NCI-H1105 (cell line): ENCODE measurements around the gene ASPN.

Experiments used
- DNase-seq: peaks from one replicate; lab custom pipeline; 2025; lab: John Stamatoyannopoulos, UW

The ASPN gene

DNA sequence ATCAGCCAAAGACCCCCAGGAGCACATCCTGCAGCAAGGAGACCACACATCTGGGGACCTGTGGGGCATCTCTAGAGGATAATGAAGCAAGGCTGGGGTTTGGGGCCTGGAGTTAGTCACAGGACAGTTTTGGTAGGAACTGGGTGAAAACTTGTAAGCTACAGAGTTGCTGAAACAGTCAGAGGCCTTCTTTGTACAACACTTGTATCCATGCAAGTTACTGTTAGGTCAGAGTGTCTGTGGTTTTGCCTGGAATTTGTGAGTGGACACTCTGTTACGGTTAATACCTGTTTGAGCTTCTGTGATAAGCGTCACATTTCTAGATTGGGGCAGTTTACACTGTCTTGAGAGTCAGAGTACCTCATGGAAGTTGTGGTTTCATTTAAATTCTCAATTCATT lies 22.6 kb upstream of the ASPN start:
- DNase-seq = no peak

DNA sequence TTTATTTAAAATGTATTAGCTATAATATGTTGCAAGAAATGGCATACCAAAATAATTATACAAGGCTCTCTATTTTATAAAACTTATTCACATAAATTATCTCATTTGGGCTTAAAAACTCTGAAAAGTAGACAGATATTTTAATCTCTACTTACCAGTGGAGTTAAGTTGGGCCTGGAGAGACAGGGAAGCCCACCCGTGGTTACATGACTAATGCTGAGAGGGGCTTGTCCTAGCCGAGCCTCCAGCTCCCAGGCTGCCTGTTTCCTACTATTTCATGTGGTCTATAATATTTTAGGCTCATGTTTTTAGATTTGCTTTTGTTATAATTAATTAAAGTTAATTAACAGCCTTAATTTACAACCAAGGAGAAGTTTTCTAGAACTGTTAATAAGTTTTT lies 20.9 kb upstream of the ASPN start:
- no peak for DNase-seq

DNA sequence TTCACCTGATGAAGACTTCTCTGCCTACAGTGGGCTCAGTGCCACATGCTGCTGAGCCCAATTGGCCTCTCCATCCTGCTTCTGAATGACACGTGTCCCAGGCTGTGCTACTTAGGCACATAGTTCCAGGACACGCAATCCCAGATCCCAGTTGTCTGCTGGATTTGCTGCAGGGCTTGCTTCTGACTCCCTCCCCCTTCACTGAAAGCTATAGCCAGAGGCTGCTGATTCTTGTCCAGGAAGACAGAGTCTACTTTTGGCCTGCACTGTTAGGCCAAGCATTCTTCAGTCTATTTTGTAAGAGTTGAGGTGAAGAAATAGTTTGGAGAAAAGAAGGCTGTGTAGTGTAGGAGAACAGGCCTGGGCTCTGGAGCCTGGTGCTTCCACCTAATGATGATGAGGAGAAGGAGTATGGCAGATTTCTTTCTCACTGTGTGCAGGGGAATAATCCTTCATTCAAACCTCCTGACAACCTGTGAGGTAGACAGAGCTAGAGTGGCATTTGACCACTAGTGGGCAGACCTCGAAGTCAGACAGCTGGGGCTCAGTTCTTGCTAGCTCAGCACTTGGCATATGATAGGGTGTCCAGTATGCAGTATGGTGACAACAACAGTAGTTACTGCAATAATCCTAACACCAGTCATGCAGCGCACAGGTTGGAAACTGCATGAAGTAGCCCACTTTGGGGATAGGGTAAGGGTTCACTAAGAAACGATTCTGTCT lies 19.5 kb upstream of the ASPN start:
- no peak for DNase-seq

DNA sequence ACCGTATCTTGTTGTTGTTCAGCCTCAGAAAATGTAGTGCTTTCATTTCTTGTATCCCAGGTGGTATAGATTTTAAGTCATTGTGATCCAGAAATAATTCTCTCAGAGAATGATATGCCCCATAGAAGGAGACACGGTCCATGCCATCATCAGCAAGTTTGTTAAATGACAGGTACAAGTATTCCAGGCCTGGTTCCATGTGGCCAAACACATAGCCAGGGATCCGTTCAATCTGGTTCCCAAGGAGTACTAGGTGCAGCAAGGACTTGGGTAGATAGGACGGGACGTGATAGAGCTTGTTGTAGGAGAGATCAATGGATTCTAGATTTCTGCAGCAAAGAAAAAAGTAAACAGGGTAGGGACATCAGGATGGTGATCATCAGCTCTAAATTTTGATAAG lies 18.4 kb upstream of the ASPN start:
- no peak for DNase-seq

DNA sequence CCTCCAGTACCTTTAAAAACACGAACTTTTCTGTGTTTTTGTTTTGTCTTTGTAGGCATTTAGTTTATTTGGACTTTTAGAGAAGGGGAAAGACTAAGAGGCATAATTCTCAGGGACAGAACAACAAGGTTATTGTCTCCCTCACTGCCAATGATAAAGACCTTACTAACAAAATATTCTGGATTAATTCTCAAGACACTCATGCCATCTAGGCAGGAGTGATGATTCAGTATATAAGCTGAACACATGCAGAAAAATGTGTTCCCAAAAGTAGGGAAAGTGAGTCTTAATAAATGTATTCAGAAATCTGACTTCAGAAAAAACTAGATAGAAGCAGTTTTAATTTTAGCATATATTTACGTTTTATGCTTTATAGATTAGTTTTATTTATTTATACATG lies 17.4 kb upstream of the ASPN start:
- no peak for DNase-seq

DNA sequence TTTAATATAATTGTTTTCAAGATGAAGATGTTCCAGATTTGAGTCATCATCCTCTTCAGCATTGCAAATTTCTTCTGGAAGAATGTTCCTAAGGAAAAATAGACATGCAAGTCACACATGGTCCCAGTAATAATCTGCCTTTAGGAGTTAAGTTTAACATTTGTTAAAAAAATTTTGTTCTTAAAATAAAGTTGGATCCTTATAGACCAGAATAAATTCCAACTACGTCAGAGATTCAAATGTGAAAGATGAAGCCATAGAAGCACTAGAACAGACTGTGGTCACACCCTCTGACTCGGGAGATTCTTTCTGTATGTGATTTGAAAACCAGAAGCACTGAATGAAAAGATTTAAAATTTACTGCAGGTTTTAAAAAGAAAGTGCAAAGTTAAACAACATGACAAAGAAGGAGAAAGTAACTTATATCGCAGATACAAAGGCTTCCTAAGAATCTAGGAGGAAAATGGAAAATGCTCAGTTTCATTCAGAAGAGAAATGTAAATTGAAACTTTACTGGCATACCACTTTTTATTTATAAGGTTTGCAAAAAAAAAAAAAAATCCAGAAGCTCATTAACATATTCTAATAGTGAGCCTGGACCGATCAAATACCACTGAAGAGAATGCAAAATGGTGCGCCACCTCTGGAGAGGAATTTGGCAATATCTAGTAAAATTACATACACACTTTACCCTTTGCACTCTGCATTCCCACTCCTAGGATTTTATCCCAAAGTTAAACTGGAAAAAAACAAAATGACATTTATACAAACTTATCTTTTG lies 14.3 kb upstream of the ASPN start:
- DNase-seq = no peak

DNA sequence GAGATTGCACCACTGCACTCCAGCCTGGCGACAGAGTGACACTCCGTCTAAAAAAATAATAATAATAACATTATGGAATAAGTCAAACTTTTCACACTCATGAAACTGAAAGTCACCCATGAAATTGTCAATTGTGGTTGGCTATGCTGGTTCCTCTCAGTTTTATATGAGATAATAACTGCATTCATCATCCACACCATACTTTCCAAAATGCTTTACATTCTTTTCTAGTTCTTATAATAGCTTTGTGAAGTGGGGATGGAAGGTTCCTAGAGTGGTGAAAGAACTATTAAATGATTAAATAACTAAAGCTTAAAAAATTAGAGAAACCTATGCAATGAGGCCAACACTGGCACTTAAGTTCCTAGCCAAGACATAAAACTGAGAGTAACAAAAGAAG lies 12.6 kb upstream of the ASPN start:
- no peak for DNase-seq

DNA sequence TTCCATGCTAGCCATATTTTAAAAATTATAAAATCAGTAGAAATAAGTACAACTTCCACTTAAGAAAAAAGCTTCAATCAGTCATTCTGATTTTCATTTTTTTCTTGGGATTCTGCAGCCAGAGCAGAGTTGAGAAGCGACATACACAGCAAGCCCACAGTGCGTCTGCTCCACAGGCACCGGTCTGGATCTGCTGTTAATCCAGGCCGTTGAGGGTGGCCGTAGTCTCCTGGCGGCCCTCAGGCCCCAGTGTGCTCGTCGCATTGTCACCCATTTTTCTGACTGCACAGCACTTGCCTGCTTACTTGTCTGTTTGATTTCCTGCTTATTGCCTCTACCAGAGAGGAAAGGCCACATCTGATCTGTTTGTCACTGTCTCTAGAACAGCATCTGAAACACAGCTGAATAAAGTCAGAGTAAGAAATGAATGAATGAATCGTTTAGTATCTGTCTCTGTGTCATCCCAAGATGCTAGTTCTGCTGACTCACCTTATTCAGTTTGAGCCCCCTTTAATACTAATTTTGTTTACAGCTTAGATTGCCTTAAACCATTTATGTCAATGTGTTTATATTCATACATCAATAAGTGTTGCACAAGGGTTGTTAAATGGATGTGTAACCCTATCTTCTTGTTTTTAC lies 11.6 kb upstream of the ASPN start:
- DNase-seq = no peak

DNA sequence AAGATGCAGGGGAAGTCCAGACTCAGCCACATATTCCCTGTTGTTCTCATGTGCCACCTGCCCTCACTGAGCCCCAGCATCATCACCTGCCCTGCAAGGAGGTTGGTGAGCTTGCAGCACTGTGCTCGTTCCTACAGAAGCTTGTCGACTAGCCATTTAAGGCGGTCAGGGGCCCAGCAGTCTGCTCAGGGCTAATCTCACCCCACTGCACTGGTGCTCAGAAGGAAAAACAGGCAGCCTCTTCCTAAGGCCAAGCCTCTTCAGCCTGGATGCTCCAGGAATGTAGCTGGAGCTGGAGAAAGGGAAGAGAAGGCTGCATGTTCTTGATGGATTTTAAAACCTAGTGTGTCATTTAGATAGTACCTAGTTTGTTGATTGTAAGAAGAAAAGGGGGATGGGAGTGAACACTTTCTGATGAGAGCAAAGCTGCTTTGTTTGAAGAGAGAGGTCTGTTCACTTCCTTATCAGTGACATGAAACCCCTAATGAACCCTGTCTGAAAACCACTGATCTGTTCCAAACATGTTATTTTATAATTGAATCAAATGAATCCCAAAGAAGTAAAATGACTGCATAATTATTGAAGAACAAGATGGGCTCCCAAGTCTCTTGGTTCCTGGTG lies 10.6 kb upstream of the ASPN start:
- DNase-seq = no peak

DNA sequence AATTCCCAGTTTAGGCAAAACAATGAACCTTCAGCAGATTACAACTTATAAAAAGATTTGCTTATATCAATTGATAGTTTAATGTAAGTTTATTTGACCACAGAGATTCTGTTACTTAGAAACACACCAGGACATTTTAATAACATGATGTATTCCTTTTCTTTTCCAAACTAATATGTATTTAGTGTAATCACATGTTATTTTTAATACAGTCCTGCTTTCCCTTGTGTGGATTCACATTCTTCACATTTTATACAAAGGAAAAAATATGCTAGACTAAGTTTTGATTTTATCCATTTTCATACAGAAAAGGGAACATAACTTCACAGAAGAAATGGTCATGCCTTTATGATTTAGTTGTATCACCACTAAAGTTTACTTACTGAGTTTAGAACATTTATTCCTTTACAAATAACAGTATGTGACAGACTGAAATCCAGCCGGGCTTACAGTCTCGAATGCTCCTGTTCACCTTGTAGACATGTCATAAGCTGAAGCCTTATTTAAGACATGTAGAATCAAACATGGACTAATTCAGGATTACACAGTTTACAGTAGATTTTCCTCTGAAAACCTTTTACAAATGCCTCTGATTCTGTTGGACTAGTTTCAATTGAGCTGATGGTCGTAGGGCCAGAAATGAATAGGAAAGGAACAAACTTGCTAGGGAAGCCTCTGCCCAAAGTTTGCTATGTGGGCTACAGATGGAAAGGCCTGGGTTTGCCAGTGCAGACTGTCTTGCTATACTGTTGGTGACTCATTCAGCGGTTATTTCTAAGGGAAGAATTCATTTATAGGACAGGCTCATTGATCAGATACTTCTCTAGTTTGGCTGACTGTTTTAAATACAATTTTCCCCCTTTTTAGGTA lies 6.6 kb upstream of the ASPN start:
- DNase-seq = no peak

DNA sequence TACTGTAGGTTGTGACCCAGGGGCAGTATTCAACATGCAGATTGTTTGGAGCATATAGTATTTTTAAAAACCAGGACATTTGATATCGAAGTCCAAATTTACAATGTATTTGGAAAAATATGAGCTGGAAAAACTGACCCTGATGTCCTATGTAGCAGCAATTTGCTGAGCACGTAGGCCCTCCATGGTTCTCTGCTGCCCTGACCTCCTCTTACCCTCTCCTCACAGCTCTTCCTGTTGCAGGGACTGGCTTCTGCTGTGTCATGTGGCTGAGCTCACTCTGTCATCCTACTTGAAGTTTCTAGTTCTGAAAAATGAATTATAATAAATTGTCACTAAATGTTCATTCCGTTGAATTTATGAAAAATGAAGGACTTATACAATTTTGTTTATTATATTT lies 4.1 kb upstream of the ASPN start:
- no peak for DNase-seq

DNA sequence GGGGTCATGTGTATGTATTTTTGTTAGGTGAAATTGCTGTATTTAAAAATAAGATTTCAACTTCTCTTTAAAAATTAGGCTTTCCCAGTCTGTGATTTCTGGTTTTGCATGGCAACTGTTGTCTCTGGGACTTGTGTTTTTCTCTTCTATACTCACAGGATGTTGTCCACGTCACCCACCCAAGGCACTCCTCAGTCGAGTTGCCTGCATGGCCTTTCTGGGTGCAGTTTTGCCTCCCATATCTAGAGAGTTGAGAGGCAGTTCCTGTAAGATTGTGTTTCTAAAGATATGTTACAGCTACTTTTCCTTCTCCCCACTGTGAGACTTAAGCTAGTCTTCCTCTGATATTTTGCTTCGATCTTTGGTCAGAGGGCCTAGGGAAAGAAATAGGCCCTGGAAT lies 2.3 kb upstream of the ASPN start:
- DNase-seq = no peak

DNA sequence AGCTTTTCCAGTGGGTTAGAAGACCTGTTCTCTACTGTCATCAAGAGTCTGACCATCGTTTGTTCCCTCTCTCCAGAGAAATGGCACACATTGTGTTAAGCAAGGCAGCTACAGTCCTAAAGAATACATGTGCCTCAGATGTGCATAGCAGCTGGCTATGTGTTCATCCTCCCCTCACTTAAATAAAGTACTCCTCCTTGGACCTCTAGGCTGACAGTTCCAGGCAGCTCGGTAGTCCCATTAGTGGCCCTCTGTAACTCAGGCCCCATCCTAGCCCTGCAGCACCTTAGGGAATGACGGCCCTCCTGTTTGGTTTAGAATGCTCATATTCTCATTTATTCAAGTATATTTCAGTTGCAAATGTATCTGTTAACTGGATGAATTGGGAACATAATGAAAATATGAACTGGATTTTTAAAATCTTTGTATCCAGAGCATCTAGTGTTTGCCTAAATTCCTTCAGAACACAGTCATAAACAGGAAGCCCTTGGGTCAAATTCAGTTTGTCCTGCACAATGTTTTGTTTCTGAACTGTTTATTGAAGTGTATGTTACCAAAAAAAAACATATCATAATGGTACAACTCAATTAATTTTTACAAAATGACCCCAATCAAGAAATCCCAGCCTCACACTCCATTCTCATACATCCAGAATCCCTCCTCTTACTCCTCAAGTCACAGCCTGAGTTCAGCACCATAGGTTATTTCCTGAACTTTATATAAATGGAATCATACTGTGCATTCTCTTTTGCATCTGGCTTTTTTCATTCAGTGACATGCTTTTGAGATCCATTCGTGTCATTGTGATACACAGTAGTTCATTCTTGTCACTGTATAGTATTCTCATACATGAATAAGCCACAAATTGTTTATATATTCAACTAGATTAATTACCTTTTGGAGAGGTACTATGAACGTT lies 1.6 kb upstream of the ASPN start:
- DNase-seq = no peak

DNA sequence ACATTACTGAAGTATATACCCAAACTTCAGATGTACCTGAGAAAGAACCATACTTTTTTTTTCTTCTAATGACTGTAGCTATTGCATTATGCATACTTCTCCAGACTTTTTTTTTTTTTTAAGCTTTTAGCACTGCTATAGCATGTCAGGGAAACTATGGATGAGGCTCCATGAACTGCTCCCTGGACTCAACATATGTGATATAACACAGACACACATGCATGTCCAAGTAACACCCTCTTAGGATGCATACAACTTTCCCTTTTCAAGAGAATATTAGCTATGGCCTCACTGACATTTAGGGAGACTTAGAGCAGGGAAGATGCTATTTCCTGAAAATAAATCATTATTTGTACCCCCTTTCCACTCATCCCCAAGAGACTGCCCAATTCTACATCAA lies 499 bp upstream of the ASPN start:
- no peak for DNase-seq

DNA sequence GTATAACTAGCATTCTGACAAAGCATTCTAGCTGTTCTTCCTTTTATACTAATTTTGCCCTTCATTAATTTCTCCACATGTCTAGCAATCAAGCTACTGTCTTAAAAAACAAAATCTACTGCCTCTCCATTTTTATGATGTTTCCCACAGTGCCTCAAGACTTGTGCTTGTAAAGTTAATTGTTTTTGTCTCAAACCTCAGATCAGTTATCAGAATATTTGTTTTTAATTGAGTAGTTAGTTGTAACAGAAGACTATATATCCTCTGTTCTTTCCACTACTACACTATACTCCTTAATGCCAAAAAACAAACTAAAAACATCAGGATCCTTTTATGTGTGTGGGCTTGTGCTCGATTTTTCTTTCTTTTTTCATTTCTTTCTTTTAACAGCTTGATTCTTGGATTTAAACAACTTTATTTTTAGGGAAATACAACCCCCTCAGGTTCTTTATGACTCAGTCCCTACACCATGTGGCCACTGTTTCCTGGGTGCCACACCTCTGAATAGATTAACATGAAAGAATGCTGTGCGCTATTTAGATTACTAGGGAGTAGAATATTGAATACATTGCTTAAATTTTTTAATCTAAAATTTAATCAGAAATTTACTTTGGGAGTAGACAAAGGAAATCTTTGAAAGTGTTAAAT lies 1.2 kb downstream of the ASPN start:
- DNase-seq = no peak

DNA sequence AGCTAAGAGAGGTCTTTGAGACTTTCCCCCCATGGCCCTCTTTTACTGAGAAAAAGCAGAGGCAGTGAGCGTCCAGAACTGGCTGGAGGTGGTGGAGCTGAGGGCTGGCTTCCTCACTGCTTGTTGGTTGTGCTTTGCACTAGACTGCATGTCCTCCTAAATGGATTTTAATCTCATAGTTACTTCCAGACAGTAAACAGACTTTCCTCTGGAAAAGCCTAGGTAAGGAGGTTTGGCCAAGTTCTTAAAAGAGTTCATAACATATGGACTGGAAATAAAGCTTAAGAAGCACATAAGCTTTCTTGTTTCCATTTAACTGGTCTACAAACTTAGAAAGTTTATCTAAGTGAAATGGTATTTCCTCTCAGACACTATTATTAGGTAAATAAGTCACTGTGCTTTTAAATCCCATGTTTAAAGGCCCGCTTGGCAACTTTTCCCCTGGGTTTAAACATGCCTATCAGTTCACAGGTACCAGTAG lies 2.0 kb downstream of the ASPN start:
- no peak for DNase-seq

DNA sequence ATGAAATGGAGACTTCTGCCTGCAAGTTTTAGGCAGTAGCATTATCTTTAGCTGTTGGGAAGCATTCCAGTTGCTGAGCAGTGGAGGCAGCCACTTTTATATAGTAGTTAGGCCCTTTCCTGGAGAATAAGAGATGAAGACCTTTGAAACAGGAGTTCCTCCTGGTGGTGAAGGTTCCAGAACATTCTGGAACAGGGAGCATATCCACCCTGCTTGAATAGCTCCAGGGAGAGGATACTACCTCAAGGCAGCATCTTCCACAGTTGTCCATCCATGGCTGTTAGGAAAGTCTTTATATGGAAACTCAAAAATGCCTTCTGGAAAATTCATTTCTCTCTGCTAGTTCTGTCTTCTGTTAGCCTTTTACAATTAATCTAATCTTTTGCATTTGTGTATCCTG lies 3.0 kb downstream of the ASPN start:
- DNase-seq = no peak

DNA sequence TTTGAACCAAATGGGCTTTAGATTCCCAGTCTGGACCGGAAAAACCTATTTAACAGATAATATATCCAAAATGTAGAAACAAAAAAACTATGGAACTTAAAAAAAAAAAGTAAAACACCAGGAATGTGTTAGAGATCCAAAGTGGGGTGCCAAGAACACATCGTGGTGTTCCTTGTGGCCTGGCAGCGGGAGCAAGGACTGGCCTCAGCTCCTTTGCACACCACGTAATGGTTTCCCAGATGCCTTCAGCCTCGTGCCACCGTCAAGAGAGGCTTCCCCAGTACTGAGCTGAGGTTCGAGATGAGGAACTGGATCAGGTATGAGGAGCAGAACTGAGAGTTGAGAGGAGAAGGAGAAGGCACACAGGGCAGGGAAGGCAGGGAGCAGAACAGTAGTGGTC lies 3.5 kb downstream of the ASPN start:
- DNase-seq = no peak

DNA sequence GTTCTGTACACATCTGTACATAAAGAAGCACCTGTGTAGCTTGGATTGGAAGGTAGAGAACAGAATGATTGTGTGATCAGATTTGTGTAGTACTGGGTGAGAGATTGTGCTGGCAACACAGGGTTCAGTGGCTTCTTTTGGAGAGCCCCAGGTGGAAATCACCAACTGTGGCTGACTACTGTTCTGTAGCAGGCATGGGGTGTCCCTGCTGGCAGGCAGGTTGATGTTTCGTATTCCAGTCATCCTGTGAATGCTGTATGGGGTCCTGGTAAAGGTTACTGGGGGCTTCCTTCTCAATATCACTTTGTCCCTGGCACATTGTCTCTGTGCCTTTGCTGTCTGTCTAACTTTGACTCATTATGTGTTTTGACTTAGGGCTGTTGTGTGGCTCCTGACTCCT lies 5.3 kb downstream of the ASPN start:
- no peak for DNase-seq

DNA sequence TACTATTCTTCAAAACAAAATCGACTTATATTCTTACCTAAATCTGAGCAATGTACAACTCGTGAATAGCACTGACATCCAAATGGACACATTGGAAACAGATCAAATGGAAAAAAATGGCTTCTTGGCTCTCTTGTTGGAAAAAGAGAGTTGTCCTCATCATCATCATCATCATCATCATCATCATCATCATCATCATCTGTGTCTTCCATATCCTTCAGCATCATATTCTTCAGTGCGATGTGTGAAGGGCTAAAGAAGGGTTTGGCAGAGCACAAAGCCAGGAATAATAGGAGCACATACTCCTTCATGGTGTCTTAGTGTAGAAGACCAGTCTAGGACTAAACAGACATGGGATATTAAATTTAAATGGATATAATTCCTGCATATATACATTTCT lies 7.7 kb downstream of the ASPN start:
- no peak for DNase-seq
